Activated CD4-positive, alpha-beta T cell treated with anti-CD3 and anti-CD28 coated beads, Interleukin-10, Interleukin-2, amounts not matched to agents 100 ng/mL and 50 ng/mL, durations not matched to agents 16 hours and 8 hours (primary cell): ENCODE measurements around the gene NAV3.

Experiments used
- DNase-seq: peaks from one replicate; pipeline ENCODE4 v3.0.0-alpha.2; 2020

The NAV3 gene, protein sequence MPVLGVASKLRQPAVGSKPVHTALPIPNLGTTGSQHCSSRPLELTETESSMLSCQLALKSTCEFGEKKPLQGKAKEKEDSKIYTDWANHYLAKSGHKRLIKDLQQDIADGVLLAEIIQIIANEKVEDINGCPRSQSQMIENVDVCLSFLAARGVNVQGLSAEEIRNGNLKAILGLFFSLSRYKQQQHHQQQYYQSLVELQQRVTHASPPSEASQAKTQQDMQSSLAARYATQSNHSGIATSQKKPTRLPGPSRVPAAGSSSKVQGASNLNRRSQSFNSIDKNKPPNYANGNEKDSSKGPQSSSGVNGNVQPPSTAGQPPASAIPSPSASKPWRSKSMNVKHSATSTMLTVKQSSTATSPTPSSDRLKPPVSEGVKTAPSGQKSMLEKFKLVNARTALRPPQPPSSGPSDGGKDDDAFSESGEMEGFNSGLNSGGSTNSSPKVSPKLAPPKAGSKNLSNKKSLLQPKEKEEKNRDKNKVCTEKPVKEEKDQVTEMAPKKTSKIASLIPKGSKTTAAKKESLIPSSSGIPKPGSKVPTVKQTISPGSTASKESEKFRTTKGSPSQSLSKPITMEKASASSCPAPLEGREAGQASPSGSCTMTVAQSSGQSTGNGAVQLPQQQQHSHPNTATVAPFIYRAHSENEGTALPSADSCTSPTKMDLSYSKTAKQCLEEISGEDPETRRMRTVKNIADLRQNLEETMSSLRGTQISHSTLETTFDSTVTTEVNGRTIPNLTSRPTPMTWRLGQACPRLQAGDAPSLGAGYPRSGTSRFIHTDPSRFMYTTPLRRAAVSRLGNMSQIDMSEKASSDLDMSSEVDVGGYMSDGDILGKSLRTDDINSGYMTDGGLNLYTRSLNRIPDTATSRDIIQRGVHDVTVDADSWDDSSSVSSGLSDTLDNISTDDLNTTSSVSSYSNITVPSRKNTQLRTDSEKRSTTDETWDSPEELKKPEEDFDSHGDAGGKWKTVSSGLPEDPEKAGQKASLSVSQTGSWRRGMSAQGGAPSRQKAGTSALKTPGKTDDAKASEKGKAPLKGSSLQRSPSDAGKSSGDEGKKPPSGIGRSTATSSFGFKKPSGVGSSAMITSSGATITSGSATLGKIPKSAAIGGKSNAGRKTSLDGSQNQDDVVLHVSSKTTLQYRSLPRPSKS (N-terminal part only)

DNA sequence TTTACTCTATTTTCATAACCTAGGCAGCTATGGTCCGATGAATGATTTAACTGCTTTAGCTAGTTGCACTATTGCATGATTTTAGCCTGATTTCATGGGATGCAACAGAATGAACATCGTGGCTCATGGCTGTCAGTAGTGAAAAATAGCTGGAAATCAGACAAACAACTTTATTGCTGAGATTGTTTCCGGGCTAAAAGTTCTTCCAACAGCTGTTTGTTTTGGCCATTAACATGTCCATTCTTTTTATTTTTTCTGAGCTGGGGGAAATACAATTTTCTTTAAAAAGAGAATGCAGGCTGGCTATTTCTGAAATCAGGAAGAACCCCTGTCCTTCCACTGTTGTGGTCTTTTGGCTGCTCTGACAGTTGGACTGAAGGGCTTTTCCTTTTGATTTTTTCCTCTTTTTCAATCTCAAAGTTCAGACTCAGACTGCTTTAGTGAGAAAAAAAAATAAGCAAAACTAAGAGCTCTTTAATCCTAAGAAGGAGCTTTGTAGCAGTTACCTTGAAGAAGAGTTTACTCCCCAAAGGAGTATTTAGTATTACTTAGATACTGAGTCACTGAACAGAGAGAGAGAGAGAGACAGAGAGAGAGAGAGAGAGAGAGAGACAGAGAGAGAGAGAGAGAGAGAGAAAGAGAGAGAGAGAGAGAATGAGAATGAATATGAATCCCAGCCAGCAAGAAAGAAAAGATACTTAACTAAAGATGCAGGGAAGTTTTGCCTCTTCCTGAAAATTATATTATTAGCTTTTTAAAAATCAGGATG, at the start of gene NAV3:
TSS of gene NAV3 (plus strand) at position 312 of the 769 bp plus-strand sequence. CDS start 568 bp downstream, outside the sequence.
- DNase-seq = no peak

DNA sequence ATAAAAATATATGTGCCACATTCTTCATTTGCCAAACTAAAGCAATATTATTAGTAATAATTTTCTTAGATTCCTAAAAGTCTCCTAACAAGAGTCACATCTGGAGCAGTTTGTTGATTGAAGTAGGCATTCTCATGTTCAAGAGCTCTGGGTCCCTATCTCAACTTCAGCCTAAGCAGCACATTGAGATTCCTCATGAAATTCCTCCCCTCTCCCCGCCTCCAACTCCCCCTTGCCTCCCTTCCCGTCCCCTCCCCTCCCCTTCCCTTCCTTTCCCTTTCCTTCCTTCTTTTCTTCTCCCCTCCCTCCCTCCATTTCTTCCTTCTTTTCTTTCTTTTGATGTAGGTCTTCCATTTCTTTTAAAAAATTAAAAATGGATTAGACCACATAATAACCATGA, 48.7 kb upstream of the NAV3 start:
- no peak for DNase-seq

DNA sequence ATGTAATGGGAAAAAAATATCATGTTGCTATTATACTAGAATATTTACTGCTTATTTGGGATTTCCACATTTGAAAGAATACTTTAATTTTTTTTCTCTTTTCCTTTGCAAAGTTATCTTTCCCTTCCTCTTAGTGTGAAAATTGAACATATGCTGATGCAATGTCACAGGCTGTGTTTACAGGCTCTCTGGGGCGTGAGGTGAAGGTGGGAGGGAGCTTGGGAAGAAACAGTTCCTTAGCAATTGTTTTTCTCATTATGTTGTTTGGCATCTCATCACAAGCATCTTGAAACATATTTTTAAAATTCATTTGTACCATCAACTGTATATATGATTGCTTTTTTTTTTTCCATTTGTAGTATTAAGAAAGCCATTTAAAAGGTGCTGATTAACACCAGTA, 47.9 kb upstream of the NAV3 start:
- no peak for DNase-seq

DNA sequence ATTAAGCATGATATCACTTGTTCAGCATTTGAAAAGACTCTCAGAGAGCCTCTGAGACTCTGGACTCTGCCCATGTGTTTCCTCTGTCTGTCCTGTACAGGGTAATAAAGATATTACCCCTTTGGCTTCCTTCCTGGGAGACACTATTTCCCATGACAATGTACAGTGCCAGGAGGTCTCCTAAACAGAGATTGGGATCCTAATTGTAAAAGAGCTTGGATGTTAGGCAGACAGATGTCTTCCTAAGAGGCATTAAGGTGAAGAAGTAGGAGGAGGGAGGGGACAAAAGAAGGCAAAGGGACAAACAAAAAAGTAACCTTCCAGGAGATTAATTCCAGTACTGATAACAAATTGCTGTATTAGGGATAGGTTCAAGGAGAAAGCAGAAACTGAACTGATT, 45.5 kb upstream of the NAV3 start:
- no peak for DNase-seq

DNA sequence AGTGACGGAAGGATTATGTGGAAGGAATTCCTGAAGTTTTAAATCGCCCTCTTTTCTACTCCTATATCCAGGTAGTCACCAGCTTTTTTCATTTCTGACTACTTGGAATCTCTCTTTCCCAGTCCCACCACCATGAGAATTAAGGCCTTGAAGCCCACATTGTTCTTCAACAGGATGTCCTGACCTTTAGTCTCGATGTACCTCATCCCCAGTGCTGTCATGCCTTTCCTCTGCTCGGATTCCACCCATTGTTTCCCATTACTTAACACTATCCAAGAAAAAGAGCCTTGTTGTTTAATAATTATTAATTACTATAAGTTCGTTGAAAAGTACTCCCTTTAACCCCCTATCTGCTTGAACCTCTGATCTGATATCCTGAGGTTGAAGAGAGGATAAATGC, 44.0 kb upstream of the NAV3 start:
- no peak for DNase-seq

DNA sequence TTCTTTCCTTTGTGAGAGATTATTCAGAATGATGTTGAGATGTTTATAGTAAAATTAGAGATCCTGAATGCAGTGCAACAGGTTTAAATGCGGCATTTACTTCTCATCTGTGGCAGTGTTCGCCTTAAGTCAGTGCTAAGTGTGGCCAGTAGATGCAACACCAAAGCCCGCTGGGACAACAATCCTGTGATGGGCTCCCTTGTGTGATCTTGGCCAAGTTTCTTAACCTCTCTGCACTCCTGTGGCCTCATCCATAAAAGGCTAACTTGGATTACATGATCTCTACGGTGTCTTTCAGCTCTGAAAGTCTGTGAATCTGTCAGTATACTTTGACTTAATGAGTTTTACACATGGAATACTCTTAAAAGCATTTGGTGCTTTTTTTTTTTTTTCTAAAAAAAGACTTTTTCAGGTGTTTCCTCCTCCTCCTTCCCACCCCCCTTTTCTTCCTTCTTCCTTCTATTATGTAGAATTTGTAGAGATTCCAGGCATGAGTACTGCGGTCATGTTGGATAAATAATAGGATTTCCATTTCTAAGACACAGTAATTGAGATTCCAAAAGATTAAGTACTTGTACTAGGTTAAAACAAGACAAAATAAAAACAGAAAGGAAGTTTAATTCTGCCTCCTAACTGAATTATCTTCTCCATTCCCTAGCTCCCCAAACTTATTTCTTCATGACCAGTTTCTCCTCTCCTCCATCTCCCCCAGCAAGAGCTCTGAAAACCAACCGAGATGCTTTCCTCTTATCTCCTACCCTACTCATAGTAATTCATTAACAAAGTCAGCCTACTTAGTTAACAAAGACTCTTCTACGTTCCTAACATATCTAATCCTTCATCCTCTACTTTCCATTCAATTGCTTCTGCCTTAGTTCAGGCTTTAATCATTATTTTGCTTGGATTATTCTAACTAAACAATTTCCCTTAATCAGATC, 42.2 kb upstream of the NAV3 start:
- no peak for DNase-seq

DNA sequence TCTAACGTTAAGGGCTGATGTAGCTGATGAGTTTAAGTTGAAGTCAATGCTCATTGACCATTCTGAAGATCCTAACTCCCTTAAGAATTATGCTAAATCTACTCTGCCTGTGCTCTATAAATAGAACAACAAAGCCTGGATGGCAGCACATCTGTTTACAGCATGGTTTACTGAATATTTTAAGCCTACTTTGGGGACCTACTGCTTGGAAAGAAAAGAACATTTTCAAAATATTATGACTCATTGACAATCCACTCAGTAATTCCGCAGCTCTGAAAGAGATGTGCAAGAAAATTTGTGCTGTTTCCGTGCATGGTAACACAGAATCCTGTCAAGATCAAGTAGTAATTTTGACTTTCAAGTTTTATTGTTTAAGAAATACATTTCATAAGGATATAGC, 35.0 kb upstream of the NAV3 start:
- DNase-seq = no peak

DNA sequence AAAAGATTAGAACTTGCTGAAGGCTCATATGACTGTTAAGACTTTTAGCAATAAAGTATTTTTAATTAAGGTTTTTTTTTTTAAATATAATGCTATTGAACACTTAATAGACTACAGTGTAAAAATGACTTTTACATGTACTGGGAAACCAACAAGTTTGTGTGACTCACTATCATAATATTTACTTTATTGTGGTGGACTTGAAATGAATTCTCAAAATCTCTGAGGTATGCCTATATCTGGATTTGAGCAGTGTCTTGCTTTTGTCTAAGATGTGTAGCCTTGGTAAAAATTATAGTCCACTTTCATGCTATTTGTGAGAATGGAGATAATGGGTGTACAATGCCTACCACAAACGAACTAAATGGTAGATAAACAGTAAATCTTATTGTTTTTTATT, 33.9 kb upstream of the NAV3 start:
- DNase-seq = no peak

DNA sequence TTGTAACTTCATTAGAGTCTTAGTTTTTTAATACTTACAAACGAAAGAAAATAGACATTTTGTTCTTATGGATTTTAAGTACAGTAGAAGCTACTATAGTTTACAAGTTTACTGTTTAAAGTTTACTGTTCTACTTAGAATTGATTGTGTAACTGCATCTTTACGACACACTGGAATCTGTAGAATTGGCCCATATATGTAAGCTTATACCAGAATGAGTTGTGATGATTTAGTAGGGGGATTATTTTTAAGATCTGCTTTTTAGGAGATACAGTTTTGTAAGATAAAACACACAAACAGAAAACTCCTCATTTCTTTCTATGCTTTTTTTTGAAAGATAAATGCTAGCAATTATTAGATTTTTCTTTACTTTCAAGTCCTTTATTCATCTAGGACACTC, 30.2 kb upstream of the NAV3 start:
- DNase-seq = no peak

DNA sequence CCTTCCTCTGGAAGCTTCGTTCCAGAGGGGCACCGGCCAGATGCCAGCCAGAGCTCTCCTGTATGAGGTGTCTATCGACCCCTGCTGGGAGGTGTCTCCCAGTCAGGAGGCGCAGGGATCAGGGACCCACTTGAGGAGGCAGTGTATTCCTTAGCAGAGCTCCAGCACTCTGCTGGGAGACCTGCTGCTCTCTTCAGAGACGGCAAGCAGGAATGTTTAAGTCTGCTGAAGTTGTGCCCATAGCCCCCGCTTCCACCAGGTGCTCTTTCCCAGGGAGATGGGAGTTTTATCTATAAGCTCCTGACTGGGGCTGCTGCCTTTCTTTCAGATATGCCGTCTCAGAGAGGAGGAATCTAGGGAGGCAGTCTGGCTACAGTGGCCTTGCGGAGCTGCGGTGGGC, 22.2 kb upstream of the NAV3 start:
- DNase-seq = no peak

DNA sequence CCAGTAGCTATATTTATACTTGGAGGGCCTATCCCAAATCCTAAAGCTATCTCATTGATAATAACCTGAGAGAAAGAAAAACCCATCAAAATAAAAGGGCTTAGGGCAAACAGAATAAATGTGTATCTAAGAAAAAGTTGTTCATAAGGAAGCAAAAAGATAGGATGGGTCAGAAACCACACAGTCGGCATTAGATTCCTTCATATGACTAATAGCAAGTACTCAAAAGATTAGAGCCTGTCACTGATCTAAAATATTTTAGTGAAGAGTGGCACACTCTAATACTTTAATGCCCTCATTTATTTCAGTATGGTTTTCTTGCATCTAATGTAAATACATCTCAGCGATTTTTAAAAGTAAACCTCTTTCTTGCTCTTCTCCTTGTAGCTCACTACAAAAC, 17.1 kb upstream of the NAV3 start:
- DNase-seq = no peak

DNA sequence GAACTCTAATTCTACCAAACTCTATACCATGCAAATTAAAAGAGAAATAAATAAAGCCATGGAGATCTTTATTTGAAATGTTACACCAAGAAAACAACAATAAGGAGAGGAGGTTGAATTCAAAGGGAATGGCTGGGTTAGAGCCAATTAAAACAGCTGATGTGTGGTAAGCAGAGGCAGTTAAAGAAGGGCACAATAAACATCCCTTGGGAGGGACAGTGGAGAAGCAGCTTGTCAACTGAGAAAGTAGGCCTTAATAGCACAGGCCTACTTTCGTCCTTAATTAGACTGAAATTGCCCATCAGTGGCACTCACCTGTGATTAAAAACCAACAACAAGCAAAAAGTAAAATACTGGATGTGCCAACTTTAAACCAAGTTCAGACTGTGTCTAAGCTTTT, 16.3 kb upstream of the NAV3 start:
- DNase-seq = no peak

DNA sequence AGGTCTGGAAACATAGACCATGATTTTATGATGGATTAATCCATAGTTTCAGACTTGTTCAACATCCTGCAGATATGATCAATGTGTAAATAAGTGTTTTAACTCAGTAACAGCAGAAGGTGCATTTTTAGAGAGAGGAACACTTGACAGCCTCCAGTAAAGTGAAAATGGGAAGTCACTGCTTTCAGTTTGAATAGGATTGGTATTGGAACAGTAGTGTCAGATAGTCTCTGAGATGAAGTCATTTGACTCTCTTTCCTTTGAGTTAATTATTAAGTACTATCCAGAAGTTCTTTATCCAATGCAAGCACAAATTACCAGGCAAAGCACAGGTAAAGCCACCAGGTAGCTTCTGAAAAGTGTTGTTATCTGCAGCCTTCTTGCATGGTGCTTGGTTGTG, 14.5 kb upstream of the NAV3 start:
- no peak for DNase-seq

DNA sequence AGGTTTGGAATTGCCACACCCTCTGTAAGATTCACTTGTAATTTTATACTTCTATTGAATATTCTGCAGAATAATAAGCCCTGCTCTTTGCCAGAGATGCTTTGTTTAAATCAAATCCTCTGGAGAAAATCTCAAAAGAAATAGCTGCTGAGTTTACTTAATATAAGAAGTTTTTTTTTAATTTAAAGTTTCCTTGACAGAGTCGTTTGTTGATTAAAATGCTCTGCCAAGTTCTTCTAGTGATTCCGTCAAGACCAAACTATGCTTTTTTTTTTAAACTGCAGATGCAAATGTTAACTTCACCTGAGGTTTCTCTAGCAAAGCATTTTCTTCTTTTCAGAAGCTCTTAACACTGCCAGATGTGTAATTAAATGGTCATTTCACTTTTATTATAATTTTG, 13.4 kb upstream of the NAV3 start:
- DNase-seq = no peak

DNA sequence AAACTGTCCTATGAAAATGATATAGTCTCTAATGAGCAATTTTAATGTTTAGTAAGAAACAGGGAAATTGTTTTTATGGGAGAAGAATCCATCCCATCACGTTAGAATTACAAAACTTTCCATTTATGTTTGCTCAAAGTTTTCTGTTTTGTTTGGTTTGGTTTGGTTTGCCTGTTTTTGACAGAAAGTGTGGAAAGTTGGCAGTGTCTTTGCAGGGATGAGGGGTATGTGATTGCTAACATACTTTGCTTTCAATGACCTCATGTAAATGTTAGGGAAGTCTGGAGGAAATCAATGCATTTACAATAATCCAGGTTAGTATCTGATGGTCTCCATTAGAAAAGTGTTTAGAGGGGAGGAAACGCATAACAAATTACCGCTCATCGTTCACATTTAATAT, 12.3 kb upstream of the NAV3 start:
- DNase-seq = no peak

DNA sequence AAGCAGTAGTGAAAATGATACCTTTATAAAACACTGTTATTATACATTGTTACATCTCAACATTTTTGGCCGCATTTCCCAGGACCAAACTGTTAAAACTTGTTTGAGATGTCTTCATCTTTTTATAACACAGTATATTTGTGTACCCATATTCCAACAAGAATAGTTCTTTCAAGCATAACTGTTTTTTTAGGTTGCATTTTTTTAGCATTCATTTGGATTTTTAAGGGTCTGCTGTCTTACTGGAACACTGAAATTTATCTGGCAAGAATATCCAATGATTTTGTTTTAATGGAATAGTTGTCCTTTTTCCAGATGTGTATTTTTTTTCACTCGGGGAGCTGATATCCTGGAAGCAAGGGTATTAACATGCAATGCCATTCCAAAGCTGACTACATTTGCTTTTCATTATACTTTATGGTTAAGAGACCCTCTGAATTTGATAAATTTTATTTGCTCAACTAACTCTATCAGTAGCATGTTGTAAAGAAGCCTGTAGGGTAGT, 8.9 kb upstream of the NAV3 start:
- no peak for DNase-seq

DNA sequence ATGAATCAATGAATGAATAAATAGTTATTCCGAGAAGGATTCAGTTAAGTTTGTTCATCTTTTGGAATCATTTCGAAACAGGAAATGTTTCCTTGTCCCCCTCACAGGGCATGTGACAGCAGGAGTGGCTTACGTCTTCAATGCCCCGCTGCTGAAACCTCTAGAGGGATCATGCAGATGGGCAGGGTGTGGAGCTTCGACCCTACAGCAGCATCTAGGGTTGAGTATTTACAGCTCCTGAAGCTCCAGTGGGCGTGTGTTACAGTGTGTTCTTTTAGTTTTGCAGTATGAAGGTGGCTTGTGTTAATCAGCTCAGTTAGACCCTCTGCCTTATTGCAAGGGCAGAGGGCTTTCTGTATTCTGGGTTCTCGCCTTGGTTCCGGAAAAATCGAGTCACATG, 2.6 kb downstream of the NAV3 start:
- no peak for DNase-seq

DNA sequence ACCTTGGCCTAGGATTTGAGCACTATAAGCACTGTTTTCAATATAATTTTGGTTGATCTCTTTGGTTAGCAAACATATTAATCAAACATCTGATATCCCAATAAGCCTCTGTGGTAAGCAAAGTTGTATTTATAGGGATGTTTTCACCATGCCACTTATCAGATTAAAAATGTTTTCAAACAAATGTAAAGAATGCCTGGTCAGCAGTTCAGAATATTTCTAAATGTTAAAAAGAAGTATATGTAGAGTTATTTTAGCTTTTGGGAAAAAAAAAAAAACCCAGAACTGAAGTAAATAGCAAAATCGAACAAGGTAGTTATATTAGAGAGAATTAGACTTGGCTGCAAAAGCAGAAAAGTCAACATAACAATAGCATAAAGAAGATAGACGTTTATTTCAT, 3.9 kb downstream of the NAV3 start:
- no peak for DNase-seq

DNA sequence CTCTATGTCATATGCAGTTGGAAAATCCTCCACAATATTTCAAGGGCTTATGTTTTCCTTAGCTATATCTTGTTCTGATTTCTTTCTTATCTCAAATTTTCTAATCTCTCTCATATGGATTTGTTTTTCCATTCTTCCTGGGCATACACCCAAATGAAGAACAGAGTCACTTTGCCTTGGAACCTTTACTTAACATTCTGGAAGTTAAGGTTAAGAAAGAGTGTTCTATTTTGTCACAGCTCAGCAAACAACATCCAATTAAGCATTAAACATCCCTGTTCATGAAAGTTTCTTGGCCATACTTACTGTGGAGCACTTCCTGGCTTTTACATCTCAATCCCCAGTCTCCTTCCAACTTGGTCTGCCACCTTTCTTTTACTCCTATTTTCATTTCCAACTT, 5.3 kb downstream of the NAV3 start:
- DNase-seq = no peak

DNA sequence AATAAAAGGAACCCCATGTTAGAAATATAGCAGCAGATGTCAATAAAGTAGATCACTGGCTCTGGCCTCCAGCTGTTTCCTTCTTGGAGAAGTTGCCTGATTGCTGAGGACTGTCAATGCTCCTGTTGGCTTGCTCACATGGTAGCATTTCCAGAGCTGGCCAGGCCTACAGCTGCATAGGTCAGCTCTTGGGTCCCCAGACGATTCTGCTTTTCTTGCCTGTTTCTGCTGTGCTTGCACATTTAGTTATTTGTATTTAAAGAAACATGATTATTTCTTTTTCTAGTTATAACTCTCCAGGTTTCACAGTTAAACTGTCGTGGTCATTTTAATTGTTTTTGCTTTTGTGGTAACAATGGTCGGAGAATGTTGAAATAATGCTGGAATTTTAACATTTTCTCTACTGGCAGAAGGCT, 7.2 kb downstream of the NAV3 start:
- no peak for DNase-seq

DNA sequence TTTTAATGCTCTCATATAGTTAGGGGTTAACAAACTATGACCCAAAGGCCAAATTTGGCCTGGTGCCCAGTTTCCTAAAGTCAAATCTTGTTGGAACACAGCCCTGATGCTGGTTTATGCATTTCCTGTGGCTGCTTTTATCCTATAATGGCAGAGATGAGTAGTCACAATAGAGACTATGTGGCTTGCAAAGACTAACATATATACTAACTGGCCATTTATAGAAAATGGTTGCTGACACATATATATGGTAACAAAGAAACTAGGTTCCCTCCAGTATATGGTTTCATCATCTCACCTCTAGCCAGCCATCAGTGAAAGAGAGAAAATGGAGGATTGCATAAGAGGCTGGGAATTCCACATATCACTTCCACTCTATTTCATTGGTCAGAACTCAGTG, 10.8 kb downstream of the NAV3 start:
- DNase-seq = no peak

DNA sequence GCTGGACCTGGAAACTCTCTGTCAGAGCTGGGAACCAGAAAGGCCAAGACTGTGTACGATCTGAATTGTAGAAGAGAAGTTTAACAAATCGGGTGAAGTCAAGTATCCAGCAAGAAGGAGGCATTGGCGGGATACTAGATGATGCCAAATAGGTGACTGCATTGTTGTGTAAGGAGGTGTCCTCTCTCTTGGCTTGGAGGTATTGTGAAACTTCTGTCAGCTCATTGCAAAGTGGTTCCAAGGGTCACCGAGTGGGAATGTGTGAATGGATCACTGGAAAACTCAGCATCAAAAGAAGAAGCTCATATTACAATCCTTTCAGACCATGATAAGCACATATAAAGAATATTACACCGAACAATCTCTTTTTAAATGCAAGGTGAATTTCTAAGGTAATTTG, 11.7 kb downstream of the NAV3 start:
- DNase-seq = no peak
